ENCODE measurements around the gene TMEM30B. TPM values are rescaled to one million over a fixed set of nuclear protein-coding genes. Genes with fewer than 3 reads are reported as not detected.

Gene TMEM30B
- total and polyA plus RNA-seq, 2 of the 13 experiments (the other 11 are each of a cell fraction or from before 2014, with no cell fraction given), result not detected

- Histone ChIP-seq H3K4me2 (ENCODE audit: low read depth, low read length) (no peak overlapping the region), H3K4me1 (ENCODE audit: insufficient read depth, low read length) (no peaks in the 10 kb centered on the region), H3K27me3 (ENCODE audit: control insufficient read depth in 1 of 2, insufficient read depth in 2 of 2, low read length in 2 of 2) (peaks cover 0 to 25% of the 10 kb centered on the region in 2 experiments; a peak in 2 of 5 replicates), H4K20me1 (ENCODE audit: insufficient read depth, low read length) (no peaks in the 10 kb centered on the region), H3K9me3 (ENCODE audit: low read length) (no peaks in the 10 kb centered on the region), H3K27ac (ENCODE audit: extremely low read length, insufficient read depth, low read length) (no peak overlapping the region), H2AFZ (ENCODE audit: low read length) (no peak overlapping the region), H3K4me3 (replicated peaks in 1 of 3; ENCODE audit: insufficient read depth in 1 of 3, low read depth in 2 of 3, low read length in 3 of 3) (no peak overlapping the region), H3K36me3 (replicated peaks in 1 of 2; ENCODE audit: control insufficient read depth in 1 of 2, insufficient read depth in 2 of 2, low read length in 2 of 2) (no peaks in the 10 kb centered on the region), H3K9ac (ENCODE audit: insufficient read depth, low read depth, low read length) (no peak overlapping the region), H3K79me2 (ENCODE audit: insufficient read depth, low read length) (no peaks in the 10 kb centered on the region)
- BruUV-seq (replicated peaks), result no TSS peak
- POLR2A ChIA-PET, result no interaction called here
- no peak for TF ChIP-seq ZNF792 (CRISPR knock-in tag; IDR thresholded peaks at IDR 0.05)
- peak in 1 of 2 experiments; percentile 37; a peak in 1 of 4 replicates for TF ChIP-seq MAFK (conservative IDR thresholded peaks at IDR 0.05 in 1 of 2, IDR thresholded peaks at IDR 0.05 in 1 of 2; ENCODE audit: low read length in 2 of 2)
- 0 out of 2 replicates have a peak, but pooled peaks have one; percentile 12 for TF ChIP-seq MAFF (IDR thresholded peaks at IDR 0.05; ENCODE audit: low read depth, low read length)
- no peak for FAIRE-seq
- intact Hi-C loops (cut with micrococcal nuclease; ENCODE audit: unreplicated experiment) (no loop called here), in situ Hi-C loops (cut with HindIII; ENCODE audit: extremely low pct_ligation_motif_present, low pct_unique_long_range_greater_than_20kb) (no loop called here)
- no peak for DNase-seq (ENCODE audit: low spot score)
- 22% methylated on average over 6 of the region's 6 CpGs for WGBS (ENCODE audit: low lambda C conversion rate)
- CTCF ChIA-PET (ENCODE audit: low intra/inter-chr PET ratio, low total read pairs), result no interaction called here
- ATAC-seq, result no peak
Observed at GRCh38 chr14:61227884-61228591, 53.1 kb downstream of the TMEM30B start.

Other genes with a start within 250 kb of the TMEM30B start
- gene PRKCH, start 40.2 kb upstream of the TMEM30B start, total RNA-seq (2016; rRNA removed; fragmentation: Illumina TruSeq; extraction: Trizol), result 1.3 and 1.9 TPM in 2 replicates
- 0.47 and 0.48 TPM in 2 replicates for gene PRKCH, start 40.2 kb upstream of the TMEM30B start, polyA plus RNA-seq (2011; rRNA removed)

All from HepG2 (cell line).